Loucy (cell line): ENCODE measurements around the gene RAP1GAP2.
"Not testable (repeated sequence)": the region's sequence is repeated elsewhere in the genome, so short reads cannot be mapped to it uniquely, and the experiment has no call there.

ENCODE experiments used
- H2AFZ ChIP-seq: fragments of 200-600 bp; sonication (generic); 2 replicates; pipeline ENCODE4 v1.6.0; 2016; ENCODE audit warnings: antibody characterized with exemption, mild to moderate bottlenecking, low read length, moderate library complexity
- H3F3A ChIP-seq: fragments of 200-600 bp; 2 replicates; pipeline ENCODE4 v1.6.0; 2016; ENCODE audit warnings: antibody characterized with exemption, low read depth, mild to moderate bottlenecking
- H3K27me3 ChIP-seq: fragments of 200-600 bp; sonication (generic); 2 replicates; pipeline ENCODE4 v1.6.1; 2014; ENCODE audit warnings: low read length, mild to moderate bottlenecking; ENCODE audit not compliant: insufficient read depth, poor library complexity, severe bottlenecking
- H3K36me3 ChIP-seq: fragments of 200-600 bp; sonication (generic); 2 replicates; pipeline ENCODE4 v1.6.1; 2016; ENCODE audit warnings: low read length; ENCODE audit not compliant: insufficient read depth
- H3K4me1 ChIP-seq: fragments of 200-600 bp; sonication (generic); 2 replicates; pipeline ENCODE4 v1.5.1; 2014; ENCODE audit warnings: low read length, mild to moderate bottlenecking; ENCODE audit not compliant: insufficient read depth, poor library complexity, severe bottlenecking
- H3K4me2 ChIP-seq: fragments of 200-600 bp; sonication (generic); 2 replicates; pipeline ENCODE4 v1.6.0; 2014; ENCODE audit warnings: antibody characterized with exemption, low read length, low read depth, mild to moderate bottlenecking; ENCODE audit not compliant: poor library complexity, severe bottlenecking
- H3K4me3 ChIP-seq: fragments of 200-600 bp; sonication (generic); 2 replicates; pipeline ENCODE4 v1.5.1; 2014; ENCODE audit warnings: low read length, mild to moderate bottlenecking, mixed read lengths; ENCODE audit not compliant: poor library complexity, severe bottlenecking
- H3K79me2 ChIP-seq: fragments of 200-600 bp; sonication (generic); 2 replicates; pipeline ENCODE4 v1.6.1; 2014; ENCODE audit warnings: low read length; ENCODE audit not compliant: insufficient read depth
- H3K9ac ChIP-seq: fragments of 200-600 bp; sonication (generic); 2 replicates; pipeline ENCODE4 v1.6.0; 2014; ENCODE audit warnings: mild to moderate bottlenecking, low read depth, low read length, moderate library complexity; ENCODE audit not compliant: poor library complexity, severe bottlenecking
- H3K9me2 ChIP-seq: fragments of 200-600 bp; sonication (generic); replicated peaks from 2 replicates; pipeline ENCODE4 v1.6.1; 2016; ENCODE audit warnings: low read depth, low read length, mixed read lengths
- H3K9me3 ChIP-seq: fragments of 200-600 bp; sonication (generic); 2 replicates; pipeline ENCODE4 v1.6.1; 2014; ENCODE audit warnings: mild to moderate bottlenecking, antibody characterized with exemption, low read length, low read depth; ENCODE audit not compliant: insufficient read depth
- H4K20me1 ChIP-seq: fragments of 200-600 bp; sonication (generic); 2 replicates; pipeline ENCODE4 v1.6.0; 2014; ENCODE audit warnings: antibody characterized with exemption, low read length, mild to moderate bottlenecking; ENCODE audit not compliant: insufficient read depth, poor library complexity, severe bottlenecking
- EZH2phosphoT487 ChIP-seq: fragments of 200-600 bp; IDR thresholded peaks from 2 replicates; pipeline ENCODE4 v1.6.1; 2018; ENCODE audit warnings: antibody characterized with exemption, mild to moderate bottlenecking, moderate library complexity, borderline replicate concordance
- TF ChIP-seq, protein P1 (sequence below): fragments of 200-600 bp; sonication (generic); conservative IDR thresholded peaks from 2 replicates; pipeline ENCODE4 v1.5.1; 2014; ENCODE audit warnings: mild to moderate bottlenecking, antibody characterized with exemption, low read length

The RAP1GAP2 gene

DNA sequence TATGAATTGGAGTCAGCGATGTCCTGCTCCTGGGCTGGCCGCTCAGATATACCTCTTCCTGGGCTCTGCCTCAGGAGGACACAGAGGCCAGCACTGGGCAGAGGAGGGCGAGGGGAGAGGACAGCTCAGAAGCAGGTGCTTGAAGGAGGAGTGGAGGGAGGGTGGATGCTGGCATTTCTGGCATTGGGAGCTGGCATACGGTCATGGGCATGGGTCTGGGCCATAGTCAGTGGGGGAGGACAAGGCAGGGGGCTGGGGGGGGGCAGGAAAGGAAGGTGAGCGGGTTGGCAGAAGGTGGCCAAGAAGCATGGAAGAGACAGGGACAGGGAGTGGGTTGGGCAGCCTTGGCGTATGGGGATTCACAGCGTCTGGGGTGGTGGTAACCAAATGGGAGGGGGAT lies 16.7 kb upstream of the RAP1GAP2 start:
- H3K9me2 ChIP-seq, result no peaks in the 10 kb centered on the region
- H4K20me1 ChIP-seq, result no peaks in the 10 kb centered on the region
- H2AFZ ChIP-seq, result no peak overlapping the region
- H3K4me3 ChIP-seq, result no peak overlapping the region
- H3K4me1 ChIP-seq, result peaks cover 32% of the 10 kb centered on the region
- no peaks in the 10 kb centered on the region for H3K36me3 ChIP-seq
- no peaks in the 10 kb centered on the region; the same call in 1 of the 2 replicates for H3K79me2 ChIP-seq
- no peaks in the 10 kb centered on the region for H3K9me3 ChIP-seq
- peak overlapping the region; percentile 40 for H3K4me2 ChIP-seq
- TF ChIP-seq EZH2phosphoT487, result no peak
- H3F3A ChIP-seq, result no peaks in the 10 kb centered on the region
- H3K9ac ChIP-seq, result peak overlapping the region; percentile 27
- H3K27me3 ChIP-seq, result no peaks in the 10 kb centered on the region

- H2AFZ ChIP-seq, result no peak overlapping the region
- H3K4me3 ChIP-seq, result no peak overlapping the region
- no peaks in the 10 kb centered on the region for H3K9me2 ChIP-seq
- no peak overlapping the region for H3K9ac ChIP-seq
- no peak for TF ChIP-seq EZH2phosphoT487
- TF ChIP-seq, protein P1, sequence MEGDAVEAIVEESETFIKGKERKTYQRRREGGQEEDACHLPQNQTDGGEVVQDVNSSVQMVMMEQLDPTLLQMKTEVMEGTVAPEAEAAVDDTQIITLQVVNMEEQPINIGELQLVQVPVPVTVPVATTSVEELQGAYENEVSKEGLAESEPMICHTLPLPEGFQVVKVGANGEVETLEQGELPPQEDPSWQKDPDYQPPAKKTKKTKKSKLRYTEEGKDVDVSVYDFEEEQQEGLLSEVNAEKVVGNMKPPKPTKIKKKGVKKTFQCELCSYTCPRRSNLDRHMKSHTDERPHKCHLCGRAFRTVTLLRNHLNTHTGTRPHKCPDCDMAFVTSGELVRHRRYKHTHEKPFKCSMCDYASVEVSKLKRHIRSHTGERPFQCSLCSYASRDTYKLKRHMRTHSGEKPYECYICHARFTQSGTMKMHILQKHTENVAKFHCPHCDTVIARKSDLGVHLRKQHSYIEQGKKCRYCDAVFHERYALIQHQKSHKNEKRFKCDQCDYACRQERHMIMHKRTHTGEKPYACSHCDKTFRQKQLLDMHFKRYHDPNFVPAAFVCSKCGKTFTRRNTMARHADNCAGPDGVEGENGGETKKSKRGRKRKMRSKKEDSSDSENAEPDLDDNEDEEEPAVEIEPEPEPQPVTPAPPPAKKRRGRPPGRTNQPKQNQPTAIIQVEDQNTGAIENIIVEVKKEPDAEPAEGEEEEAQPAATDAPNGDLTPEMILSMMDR, result no peak
- H4K20me1 ChIP-seq, result no peaks in the 10 kb centered on the region
- H3K9me3 ChIP-seq, result no peaks in the 10 kb centered on the region
- H3K36me3 ChIP-seq, result no peaks in the 10 kb centered on the region
- H3K4me1 ChIP-seq, result peaks cover 38% of the 10 kb centered on the region
- no peak overlapping the region for H3K4me2 ChIP-seq
- no peaks in the 10 kb centered on the region for H3K27me3 ChIP-seq
- no peaks in the 10 kb centered on the region; the same call in 1 of the 2 replicates for H3K79me2 ChIP-seq
- no peaks in the 10 kb centered on the region for H3F3A ChIP-seq
Observed at GRCh38 chr17:2780256-2780655, 16.0 kb upstream of the RAP1GAP2 start.

- Histone ChIP-seq H4K20me1 (no peaks in the 10 kb centered on the region), H3K4me3 (no peak overlapping the region), H3K9me2 (no peaks in the 10 kb centered on the region), H3K4me1 (peaks cover 45% of the 10 kb centered on the region), H3K27me3 (no peaks in the 10 kb centered on the region), H3K4me2 (no peak overlapping the region), H3K36me3 (no peaks in the 10 kb centered on the region), H3K79me2 (no peaks in the 10 kb centered on the region; the same call in 1 of the 2 replicates), H3K9me3 (no peaks in the 10 kb centered on the region), H3K9ac (no peak overlapping the region), H2AFZ (no peak overlapping the region), H3F3A (no peaks in the 10 kb centered on the region)
- TF ChIP-seq, protein P1, result no peak
- no peak for TF ChIP-seq EZH2phosphoT487
Observed at GRCh38 chr17:2780931-2781454, 15.2 kb upstream of the RAP1GAP2 start.

DNA sequence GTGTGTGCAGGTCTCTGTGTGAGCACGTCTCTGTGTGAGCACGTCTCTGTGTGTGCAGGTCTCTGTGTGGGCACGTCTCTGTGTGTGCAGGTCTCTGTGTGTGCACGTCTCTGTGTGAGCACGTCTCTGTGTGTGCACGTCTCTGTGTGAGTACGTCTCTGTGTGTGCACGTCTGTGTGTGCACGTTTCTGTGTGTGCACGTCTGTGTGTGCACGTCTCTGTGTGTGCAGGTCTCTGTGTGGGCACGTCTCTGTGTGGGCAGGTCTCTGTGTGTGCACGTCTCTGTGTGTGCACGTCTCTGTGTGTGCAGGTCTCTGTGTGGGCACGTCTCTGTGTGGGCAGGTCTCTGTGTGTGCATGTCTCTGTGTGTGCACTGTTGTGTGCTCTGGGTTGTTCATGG lies 14.6 kb upstream of the RAP1GAP2 start:
- not testable (repeated sequence) for H3K4me2 ChIP-seq, H3F3A ChIP-seq, H3K79me2 ChIP-seq, H3K9me3 ChIP-seq, H4K20me1 ChIP-seq, H2AFZ ChIP-seq, H3K9me2 ChIP-seq, H3K9ac ChIP-seq, H3K4me3 ChIP-seq, H3K36me3 ChIP-seq, H3K27me3 ChIP-seq
- peaks cover 44% of the 10 kb centered on the region for H3K4me1 ChIP-seq
